Body of pancreas (tissue), 4 donors: ENCODE results near the gene PRX.

ENCODE experiments used
- POLR2A ChIP-seq, 3 donors: fragments of 450-650 bp; IDR thresholded peaks; one replicate each; pipeline ENCODE4 v1.6.1; 2016; ENCODE audit warnings: antibody characterized with exemption in 3 of 3, mild to moderate bottlenecking in 2 of 3
- TF ChIP-seq, protein P1 (sequence below), 7 experiments: fragments of 450-650 bp in 4 of 7; fragments of 200-600 bp in 3 of 7; sonication (generic) in 3 of 7; IDR thresholded peaks; one replicate each; pipeline ENCODE4 v1.5.1; 2016 to 2019; ENCODE audit warnings: antibody characterized with exemption in 7 of 7

DNA sequence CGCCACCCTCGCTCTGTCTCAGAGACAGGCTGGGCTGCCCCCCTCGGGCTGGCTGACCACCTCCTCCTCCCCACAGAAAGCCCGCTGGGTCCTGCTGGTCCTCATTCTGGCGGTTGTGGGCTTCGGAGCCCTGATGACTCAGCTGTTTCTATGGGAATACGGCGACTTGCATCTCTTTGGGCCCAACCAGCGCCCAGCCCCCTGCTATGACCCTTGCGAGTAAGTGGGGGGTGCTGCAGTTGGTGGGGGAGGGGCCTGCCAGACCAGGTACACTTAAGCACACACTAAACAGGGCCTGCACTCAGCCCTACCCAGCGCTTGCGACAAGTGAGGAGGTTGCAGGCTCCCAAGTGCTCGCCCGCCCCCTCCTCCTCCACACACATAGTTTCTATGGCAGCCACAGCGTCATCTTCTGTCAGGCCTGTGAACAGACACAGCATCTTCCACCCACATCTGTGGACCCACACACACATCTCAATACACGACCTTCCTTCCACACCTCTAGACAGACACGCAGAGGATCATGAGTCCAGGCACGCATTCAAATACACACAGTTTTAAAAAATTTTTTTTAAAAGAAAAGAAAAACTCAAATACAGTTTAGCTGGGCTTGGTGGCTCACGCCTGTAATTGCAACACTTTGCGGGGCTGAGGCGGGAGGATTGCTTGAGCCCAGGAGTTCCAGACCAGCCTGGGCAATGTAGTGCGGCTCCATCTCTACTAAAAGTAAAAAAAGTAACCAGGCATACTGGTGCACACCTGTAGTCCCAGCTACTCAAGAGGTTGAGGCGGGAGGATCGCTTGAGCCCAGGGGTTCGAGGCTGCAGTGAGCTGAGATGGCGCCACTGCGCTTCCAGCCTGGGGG is 46.2 kb downstream of the PRX start:
- TF ChIP-seq, protein P1, sequence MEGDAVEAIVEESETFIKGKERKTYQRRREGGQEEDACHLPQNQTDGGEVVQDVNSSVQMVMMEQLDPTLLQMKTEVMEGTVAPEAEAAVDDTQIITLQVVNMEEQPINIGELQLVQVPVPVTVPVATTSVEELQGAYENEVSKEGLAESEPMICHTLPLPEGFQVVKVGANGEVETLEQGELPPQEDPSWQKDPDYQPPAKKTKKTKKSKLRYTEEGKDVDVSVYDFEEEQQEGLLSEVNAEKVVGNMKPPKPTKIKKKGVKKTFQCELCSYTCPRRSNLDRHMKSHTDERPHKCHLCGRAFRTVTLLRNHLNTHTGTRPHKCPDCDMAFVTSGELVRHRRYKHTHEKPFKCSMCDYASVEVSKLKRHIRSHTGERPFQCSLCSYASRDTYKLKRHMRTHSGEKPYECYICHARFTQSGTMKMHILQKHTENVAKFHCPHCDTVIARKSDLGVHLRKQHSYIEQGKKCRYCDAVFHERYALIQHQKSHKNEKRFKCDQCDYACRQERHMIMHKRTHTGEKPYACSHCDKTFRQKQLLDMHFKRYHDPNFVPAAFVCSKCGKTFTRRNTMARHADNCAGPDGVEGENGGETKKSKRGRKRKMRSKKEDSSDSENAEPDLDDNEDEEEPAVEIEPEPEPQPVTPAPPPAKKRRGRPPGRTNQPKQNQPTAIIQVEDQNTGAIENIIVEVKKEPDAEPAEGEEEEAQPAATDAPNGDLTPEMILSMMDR (IDR thresholded peaks at IDR 0.05) = no peak
- no peak for TF ChIP-seq POLR2A (IDR thresholded peaks at IDR 0.05)
